ENCODE data around the gene MAP3K20. TPM values are rescaled to one million over a fixed set of nuclear protein-coding genes. Genes with fewer than 3 reads are reported as not detected.
A peak's percentile ranks its signal among the peaks of the same experiment; 100 is the strongest.

The MAP3K20 gene
- total and polyA plus RNA-seq, 2 donors (not counting 3 experiments of a cell fraction or from before 2014, with no cell fraction given): 7.8 to 31.5 TPM

- no TSS peak for BruUV-seq (replicated peaks)
- CTCF ChIA-PET: interaction anchor here (0.6 to 1.5 kb wide), 8 partner anchors 9 to 178 kb away, joined by 3 to 7 read pairs (median 4); no protein-coding TSS in a partner anchor
- H3K27me3 ChIP-seq (ENCODE audit: control insufficient read depth in 2 of 2, insufficient read depth in 2 of 2, low read length in 2 of 2): no peaks in the 10 kb centered on the region
- no peaks in the 10 kb centered on the region for H3K79me2 ChIP-seq (ENCODE audit: control insufficient read depth, insufficient read depth, low read length)
- no peak overlapping the region for H3K9ac ChIP-seq (replicated peaks; ENCODE audit: extremely low read depth, insufficient read depth, low read length)
- H2AFZ ChIP-seq (ENCODE audit: low read depth, low read length): no peak overlapping the region
- H3K4me3 ChIP-seq (replicated peaks in 1 of 3; ENCODE audit: insufficient read depth in 1 of 3, low read depth in 1 of 3, low read length in 3 of 3): no peak overlapping the region
- intact Hi-C loops (cut with micrococcal nuclease) (no loop called here), dilution Hi-C loops (cut with MboI; ENCODE audit: extremely low pct_ligation_motif_present, low sequenced_read_pairs) (loop anchor here (25.0 kb wide), 1 partner anchor 192 kb away; no protein-coding TSS in a partner anchor)
- H3K9me3 ChIP-seq (replicated peaks; ENCODE audit: control insufficient read depth, insufficient read depth, low read length): no peaks in the 10 kb centered on the region
- H3K9me1 ChIP-seq (replicated peaks; ENCODE audit: control insufficient read depth, extremely low read depth, insufficient read depth, low read length): no peaks in the 10 kb centered on the region
- TF ChIP-seq POLR2AphosphoS5 (IDR thresholded peaks at IDR 0.05; ENCODE audit: insufficient read depth, low read depth, low read length) (no peak), MAX (IDR thresholded peaks at IDR 0.05; ENCODE audit: insufficient read depth, insufficient read length) (no peak), FOS (IDR thresholded peaks at IDR 0.05; ENCODE audit: borderline replicate concordance, insufficient read depth, low read length) (no peak), MYC (IDR thresholded peaks at IDR 0.05; ENCODE audit: low read depth, low read length) (no peak), EZH2 (IDR thresholded peaks at IDR 0.05; ENCODE audit: borderline replicate concordance, low read depth, low read length, severe bottlenecking) (no peak), GATA2 (IDR thresholded peaks at IDR 0.05; ENCODE audit: insufficient read depth, insufficient read length, low read depth, low read length) (no peak), JUN (IDR thresholded peaks at IDR 0.05; ENCODE audit: borderline replicate concordance, insufficient read depth, insufficient read length, low read depth) (no peak), CTCF (IDR thresholded peaks at IDR 0.05; ENCODE audit: extremely low read depth in 1 of 2, insufficient read depth in 1 of 2, low read depth in 1 of 2, low read length in 2 of 2) (no peak), POLR2A (IDR thresholded peaks at IDR 0.05; ENCODE audit: low read depth, low read length) (no peak)
- no peak overlapping the region for H3K27ac ChIP-seq (ENCODE audit: insufficient read depth, low read depth, low read length)
- DNase-seq (ENCODE audit: low read depth, low spot score): peak; percentile 81
- POLR2A ChIA-PET: no interaction called here
- no peaks in the 10 kb centered on the region for H3K4me1 ChIP-seq (ENCODE audit: control insufficient read depth, extremely low read depth, insufficient read depth, low read length)
- H3K4me2 ChIP-seq (ENCODE audit: insufficient read depth, low read length): no peak overlapping the region
- no peak for FAIRE-seq
- H3K36me3 ChIP-seq (ENCODE audit: control insufficient read depth in 2 of 2, extremely low read depth in 1 of 2, insufficient read depth in 2 of 2, low read length in 2 of 2): no peaks in the 10 kb centered on the region
- no peaks in the 10 kb centered on the region for H4K20me1 ChIP-seq (replicated peaks; ENCODE audit: control insufficient read depth, extremely low read depth, insufficient read depth, low read length)
Measured at GRCh38 chr2:173204316-173204715, 128.7 kb downstream of the MAP3K20 start.
